Activated CD8-positive, alpha-beta memory T cell treated with anti-CD3 and anti-CD28 coated beads for 36 hours (primary cell): ENCODE data around the gene UNC5C. TPM values are rescaled to one million over a fixed set of nuclear protein-coding genes. Genes with fewer than 3 reads are reported as not detected.

Experiments used
- CTCF ChIA-PET: fragments of 350-600 bp; sonication (Branson Sonifier 250); formaldehyde crosslinking; loops from one replicate; lab custom pipeline; 2021; ENCODE audit warnings: antibody characterized with exemption; lab: Charles Lee
- POLR2A ChIA-PET: fragments of 350-600 bp; sonication (Branson Sonifier 250); formaldehyde crosslinking; loops from one replicate; lab custom pipeline; 2021; ENCODE audit warnings: antibody characterized with exemption; lab: Charles Lee
- total RNA-seq, 2 experiments: library from RNA; stranded (reverse); gene quantifications; one replicate each; pipeline ENCODE4 v1.2.3, GENCODE V29; 2021

The UNC5C gene
- total RNA-seq, 2 experiments from 2014 or later = not detected

GRCh38 chr4:95547715-95548471 lies 880 bp downstream of the UNC5C start:
- CTCF ChIA-PET = no interaction called here
- POLR2A ChIA-PET = interaction anchor here (0.6 kb wide), 1 partner anchor 392 kb away, joined by 7 read pairs; no protein-coding TSS in a partner anchor

DNA sequence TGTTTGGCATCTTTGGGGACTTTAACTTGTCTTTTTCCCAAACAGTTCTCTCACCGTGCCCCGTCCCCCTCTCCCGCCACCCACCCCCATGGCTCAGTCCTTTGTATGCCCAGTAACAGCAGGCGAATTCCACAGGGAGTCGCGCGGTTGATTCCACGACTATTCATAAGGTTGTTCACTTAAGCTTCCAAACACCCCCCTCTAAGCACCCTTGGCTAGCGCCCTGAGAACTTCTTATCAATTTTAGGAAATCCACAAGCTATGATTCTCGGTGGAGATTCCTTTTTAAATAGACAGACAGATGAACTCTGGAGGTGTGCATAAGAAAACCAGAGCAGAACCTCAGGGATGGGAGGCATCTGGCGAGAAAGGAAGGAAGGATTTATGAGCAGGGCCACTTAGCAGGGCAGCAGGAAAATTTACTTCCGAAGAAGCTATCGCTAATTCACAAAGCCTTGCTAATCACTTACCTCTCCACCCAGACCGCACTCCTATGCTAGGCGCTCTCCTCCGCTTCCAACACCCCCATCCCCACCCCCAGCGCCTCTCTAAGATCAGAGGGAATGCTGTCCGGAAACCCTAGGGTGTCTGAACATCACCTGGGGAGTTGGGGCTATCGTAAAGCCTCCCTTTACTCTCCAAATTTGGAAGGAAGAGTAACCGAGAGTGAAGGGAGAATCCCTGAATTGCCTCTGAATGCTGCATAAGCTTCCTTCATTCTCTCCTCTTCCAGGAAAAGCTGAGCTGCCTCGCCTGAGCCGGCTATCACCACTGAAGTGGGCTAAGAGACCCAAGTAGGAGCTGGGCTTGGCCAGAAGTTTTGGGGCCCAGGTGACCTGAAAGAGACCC lies 1.7 kb downstream of the UNC5C start:
- POLR2A ChIA-PET = no interaction called here
- CTCF ChIA-PET = no interaction called here

DNA sequence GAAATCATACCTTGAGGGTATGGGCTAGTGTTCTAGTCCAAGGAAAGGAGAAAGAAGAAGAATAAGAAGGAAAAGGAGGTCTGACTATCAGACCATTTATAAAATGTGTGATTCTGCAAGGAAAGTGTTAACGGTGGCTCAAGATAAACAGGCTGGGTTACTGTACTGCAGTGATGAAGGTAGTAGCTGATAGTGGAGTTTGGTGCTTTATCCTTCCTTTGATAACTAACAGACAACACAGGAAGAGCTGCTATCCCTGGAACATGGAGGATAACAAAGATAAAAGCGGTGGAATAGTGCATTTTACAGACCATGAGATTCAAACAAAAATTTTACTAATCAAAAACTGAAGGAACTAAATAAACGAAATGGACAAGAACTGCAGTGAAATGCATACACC lies 2.6 kb downstream of the UNC5C start:
- ChIA-PET POLR2A (no interaction called here), CTCF (no interaction called here)

DNA sequence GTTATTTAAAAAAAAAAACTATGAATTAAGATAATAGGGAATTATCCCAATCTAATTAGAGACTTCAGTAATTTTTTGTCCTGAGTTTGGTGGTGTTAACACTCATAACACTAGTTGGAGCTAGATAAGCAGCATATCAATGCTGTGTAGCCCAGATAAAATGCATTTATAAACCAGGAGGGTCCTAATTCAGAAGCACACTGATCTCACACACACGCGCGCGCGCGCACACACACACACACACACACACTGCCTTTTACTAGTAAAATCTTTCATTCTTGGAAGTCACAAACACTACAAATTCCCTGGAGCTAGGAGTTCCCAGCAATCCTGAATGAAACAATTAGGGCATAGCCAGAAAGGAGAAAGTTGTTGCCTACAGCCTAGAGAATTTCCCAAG lies 3.2 kb downstream of the UNC5C start:
- ChIA-PET CTCF (no interaction called here), POLR2A (no interaction called here)

DNA sequence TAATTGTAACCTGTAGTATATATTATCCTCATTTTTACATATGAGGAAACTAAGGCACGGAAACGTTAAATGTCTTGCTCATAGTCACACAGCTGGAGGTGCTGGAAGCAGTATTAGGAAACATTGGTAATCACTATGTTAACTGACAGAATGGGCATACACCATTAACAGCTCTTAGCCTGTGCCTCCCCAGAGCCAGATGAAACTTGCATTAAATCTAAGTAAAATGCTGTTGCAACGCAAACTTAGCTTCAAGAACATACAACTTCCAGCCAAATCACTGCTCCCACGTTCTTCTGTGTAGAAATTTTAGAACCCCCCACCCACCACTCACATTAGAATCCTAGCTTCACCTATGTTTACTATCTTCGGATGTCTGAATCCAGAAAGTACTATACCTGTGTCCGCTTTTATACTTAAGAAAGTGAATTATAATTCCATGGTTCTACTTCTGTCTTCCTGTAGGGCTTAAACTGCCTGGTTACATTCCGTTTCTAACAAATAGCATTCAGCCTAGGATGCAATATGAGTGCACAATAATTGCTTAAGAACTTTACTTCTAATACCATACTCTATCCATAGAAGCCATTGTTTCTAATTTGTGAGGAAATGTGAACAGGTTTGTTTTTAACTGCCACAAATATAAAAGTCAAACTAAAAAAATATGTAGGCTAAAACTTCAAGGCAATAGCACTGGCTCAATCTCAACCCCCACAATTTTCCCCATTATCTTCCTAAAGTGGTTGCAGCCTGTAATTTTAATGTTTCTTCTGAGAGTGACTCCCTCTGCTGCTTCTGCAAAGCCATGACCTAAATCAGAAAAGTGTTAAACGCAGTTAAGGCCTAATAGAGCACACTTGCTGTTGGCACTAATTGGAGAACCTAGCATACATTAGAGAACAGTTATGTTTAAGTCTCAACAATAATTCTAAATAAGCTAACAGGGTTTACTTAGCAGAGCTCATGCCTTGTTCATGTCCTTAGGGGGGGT lies 4.4 kb downstream of the UNC5C start:
- CTCF ChIA-PET = no interaction called here
- POLR2A ChIA-PET = no interaction called here

DNA sequence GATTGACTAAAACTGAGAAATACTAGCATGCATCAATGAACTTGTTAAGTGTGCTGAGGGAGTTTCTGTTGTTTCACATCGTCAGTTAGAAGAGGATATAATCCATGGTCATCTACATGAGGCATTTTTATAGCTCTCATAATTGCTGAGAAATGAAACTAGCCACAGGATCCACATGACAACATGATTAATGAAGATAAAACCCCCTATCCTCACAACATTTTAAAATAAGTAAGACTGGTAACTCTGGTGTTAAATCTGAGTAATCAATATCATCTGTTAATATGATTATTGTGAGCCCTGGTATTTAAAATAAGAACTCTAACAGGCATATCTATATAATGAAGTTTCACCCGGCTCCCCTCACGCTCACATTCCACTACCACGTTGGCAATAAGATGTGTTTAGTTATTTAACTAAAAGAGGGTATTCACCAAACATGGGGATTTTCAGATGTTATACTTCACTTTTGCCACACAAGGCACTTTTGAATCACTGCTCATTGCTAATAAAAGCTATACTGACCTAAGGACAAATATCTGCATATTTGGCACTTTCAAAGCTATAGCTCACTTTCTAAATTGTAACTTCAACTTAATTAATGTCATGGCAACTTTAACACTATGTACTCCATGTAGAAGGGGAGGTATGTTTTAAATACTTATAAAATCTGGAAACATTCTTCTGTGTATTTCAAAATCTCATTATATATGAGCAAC lies 6.7 kb downstream of the UNC5C start:
- POLR2A ChIA-PET = no interaction called here
- CTCF ChIA-PET = no interaction called here

DNA sequence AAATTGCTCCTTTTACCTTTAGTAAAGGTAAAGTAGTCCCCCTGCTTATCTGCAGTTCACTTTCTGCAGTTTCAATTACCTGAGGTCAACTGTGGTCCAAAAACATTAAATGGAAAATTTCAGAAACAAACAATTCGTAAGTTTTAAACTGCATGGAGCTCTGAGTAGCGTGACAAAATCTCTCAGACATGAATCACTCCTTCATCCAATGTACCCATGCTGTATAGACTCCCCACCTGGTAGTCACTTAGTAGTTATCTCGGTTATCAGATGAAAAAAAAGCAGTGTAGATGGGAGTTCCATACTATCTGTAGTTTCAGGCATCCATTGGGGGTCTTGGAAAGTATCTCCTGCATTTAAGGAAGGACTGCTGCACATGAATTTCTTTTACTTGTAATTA lies 7.7 kb downstream of the UNC5C start:
- ChIA-PET POLR2A (no interaction called here), CTCF (no interaction called here)

DNA sequence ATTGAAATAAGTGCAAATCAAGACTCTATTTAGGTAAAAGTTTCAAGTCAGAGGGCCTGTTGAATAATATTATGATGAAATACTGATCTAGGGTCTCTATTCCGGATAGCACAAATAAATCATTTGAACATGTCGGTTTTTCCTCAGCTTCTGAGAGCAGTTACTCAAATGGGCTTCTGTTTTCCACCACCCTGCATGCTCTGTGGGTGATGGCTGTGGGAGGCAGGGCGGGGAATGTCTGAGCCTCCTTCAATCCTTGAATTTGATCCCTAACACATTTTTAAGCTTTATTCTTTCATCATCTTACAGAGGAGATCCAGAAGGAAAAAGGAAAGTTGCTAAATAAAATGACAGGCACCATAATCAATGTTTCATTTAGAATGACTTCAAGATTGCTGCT lies 8.5 kb downstream of the UNC5C start:
- POLR2A ChIA-PET = no interaction called here
- CTCF ChIA-PET = no interaction called here

- POLR2A ChIA-PET = no interaction called here
- CTCF ChIA-PET = no interaction called here
These were observed 9.7 kb downstream of the UNC5C start for GRCh38 chr4:95539106-95539505.

- CTCF ChIA-PET = no interaction called here
- POLR2A ChIA-PET = no interaction called here
These were observed 10.8 kb downstream of the UNC5C start for GRCh38 chr4:95537863-95538488.

GRCh38 chr4:95537191-95537590 lies 11.6 kb downstream of the UNC5C start:
- CTCF ChIA-PET = no interaction called here
- POLR2A ChIA-PET = no interaction called here

DNA sequence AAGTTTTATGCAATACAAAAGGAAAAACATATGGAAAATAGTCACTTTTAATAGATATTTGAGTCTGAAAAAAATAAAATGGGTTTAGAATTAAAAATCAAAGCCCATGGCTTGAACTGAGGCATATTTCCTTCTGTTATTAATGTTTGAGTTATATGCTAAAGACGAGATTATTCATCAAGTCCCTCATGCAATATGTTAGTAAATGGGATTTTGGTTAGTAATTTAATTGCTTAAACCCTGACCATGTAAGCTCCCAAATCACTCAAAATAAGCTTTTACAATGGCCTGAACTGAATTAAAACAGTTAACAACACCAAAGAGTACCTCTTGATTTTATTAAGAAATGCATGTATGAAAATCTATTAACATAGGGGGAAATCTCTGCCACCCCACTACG lies 12.1 kb downstream of the UNC5C start:
- CTCF ChIA-PET = no interaction called here

DNA sequence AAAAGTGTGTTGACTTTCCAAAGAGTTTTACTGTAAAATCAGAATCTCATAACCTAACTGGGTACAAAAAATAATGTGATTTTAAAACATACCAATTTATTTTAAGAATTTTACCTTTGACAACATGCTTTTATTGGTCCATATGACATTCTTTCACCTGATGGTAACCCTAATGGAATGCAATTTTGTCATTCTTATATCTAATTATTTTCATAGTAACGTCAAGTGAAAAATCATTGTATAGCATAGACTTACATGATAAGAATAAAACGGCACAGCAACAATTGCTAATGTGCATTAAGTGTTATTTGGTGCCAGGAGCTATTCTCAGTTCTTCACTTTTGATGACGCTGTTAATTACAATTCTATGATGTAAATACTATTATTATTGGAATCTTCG lies 13.6 kb downstream of the UNC5C start:
- POLR2A ChIA-PET = no interaction called here

More for the DNA sequence above, 12.1 kb downstream of the UNC5C start:
- POLR2A ChIA-PET = no interaction called here

GRCh38 chr4:95534032-95534431 lies 14.7 kb downstream of the UNC5C start:
- ChIA-PET CTCF (no interaction called here), POLR2A (no interaction called here)

More for the DNA sequence above, 13.6 kb downstream of the UNC5C start:
- CTCF ChIA-PET = no interaction called here

DNA sequence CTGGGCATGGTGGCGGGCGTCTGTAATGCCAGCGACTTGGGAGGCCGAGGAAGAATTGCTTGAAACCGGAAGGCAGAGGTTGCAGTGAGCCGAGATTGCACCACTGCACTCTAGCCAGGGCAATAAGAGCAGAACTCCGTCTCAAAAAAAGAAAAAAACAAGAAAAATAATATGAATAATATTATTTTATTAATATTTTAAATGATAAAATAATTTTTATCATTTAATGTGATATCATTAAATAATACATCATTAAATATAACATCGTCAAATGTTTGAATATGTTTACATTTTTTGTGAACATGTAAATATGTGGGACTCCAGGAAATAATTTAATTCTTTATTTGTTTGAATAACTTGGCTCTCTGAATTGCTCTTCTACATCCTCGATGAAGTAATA lies 15.5 kb downstream of the UNC5C start:
- ChIA-PET CTCF (no interaction called here), POLR2A (no interaction called here)

GRCh38 chr4:95532305-95532704 lies 16.5 kb downstream of the UNC5C start:
- CTCF ChIA-PET = interaction anchor here (0.8 kb wide), 1 partner anchor 62 kb away, joined by 3 read pairs; no protein-coding TSS in a partner anchor
- POLR2A ChIA-PET = no interaction called here

- CTCF ChIA-PET = no interaction called here
- POLR2A ChIA-PET = no interaction called here
These were observed 17.6 kb downstream of the UNC5C start for GRCh38 chr4:95531141-95531540.

- ChIA-PET POLR2A (no interaction called here), CTCF (no interaction called here)
These were observed 18.8 kb downstream of the UNC5C start for GRCh38 chr4:95529946-95530345.
